ENCODE results near the gene PAX7. TPM values are rescaled to one million over a fixed set of nuclear protein-coding genes. Genes with fewer than 3 reads are reported as not detected.

Gene PAX7
- total RNA-seq, 1 experiment from 2014 or later: 0.15 TPM

DNA sequence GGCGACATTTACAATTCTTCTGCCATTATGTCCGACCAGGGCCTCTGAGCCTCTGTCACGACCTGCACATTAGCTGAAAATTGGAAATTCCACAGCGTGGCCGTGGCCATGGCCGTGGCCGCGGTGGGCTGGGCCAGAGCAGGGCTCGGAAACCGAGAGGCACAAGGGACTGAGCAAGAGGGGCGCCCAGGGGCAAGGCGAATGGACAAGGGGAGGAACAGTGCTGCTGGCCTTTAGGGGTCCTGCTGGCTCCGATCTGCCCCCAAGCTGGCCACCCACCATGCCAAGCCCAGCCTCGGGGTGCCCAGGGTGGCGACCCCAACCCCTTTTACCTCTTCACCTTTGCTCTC is 153.8 kb downstream of the PAX7 start:
- Histone ChIP-seq H2BK15ac (ENCODE audit: low read depth, low read length) (no peak overlapping the region), H3K4ac (ENCODE audit: low read depth, low read length) (no peak overlapping the region), H3K14ac (ENCODE audit: insufficient read depth, low read length) (no peak overlapping the region), H2BK5ac (ENCODE audit: insufficient read length, low read length) (no peak overlapping the region), H4K20me1 (ENCODE audit: control insufficient read depth, insufficient read depth, insufficient read length) (no peaks in the 10 kb centered on the region), H4K91ac (ENCODE audit: insufficient read length, low read depth, low read length) (no peak overlapping the region), H4K8ac (replicated peaks; ENCODE audit: insufficient read length, low read depth, low read length) (no peak overlapping the region), H2BK12ac (ENCODE audit: insufficient read length, low read depth, low read length) (no peak overlapping the region), H3K27ac (ENCODE audit: insufficient read length, low read depth, low read length) (no peak overlapping the region), H3K23me2 (ENCODE audit: insufficient read length, low read depth, low read length, poor library complexity, severe bottlenecking) (peaks cover 4% of the 10 kb centered on the region), H2AK5ac (ENCODE audit: insufficient read length, low read length) (no peak overlapping the region), H3K27me3 (ENCODE audit: insufficient read depth, low read length) (no peaks in the 10 kb centered on the region; the same call in 1 of the 2 replicates), H3K23ac (ENCODE audit: insufficient read length, low read depth, low read length) (no peak overlapping the region), H3K56ac (ENCODE audit: insufficient read length, low read depth, low read length) (no peak overlapping the region), H2BK20ac (ENCODE audit: low read depth, low read length, poor library complexity, severe bottlenecking) (no peak overlapping the region), H3K4me1 (ENCODE audit: insufficient read depth, low read length) (peaks cover 6% of the 10 kb centered on the region), H3K9ac (ENCODE audit: extremely low read depth, insufficient read length, low read length) (no peak overlapping the region), H4K5ac (ENCODE audit: insufficient read length, low read depth, low read length) (no peak overlapping the region), H3K79me1 (ENCODE audit: insufficient read depth, low read depth, low read length, poor library complexity, severe bottlenecking) (no peaks in the 10 kb centered on the region), H2AFZ (ENCODE audit: low read length) (no peak overlapping the region), H3K4me2 (ENCODE audit: insufficient read depth, insufficient read length, low read length) (peak overlapping the region; percentile 72), H3K18ac (ENCODE audit: insufficient read length, low read depth, low read length) (no peak overlapping the region), H3K9me3 (ENCODE audit: control insufficient read depth, low read depth, low read length) (no peaks in the 10 kb centered on the region), H3K79me2 (ENCODE audit: insufficient read depth, low read length) (no peaks in the 10 kb centered on the region), H2BK120ac (ENCODE audit: low read depth, low read length, poor library complexity, severe bottlenecking) (no peak overlapping the region), H3T11ph (ENCODE audit: low read length) (no peak overlapping the region)
- DNase-seq: no peak
- H3K9me3 Mint-ChIP-seq: 0 out of 5 replicates have a peak, but pooled peaks cover 0 to 3% of the 10 kb centered on the region in 2 experiments
- H3K36me3 Mint-ChIP-seq (ENCODE audit: insufficient read depth in 1 of 3, low read depth in 3 of 3): no peaks in the 10 kb centered on the region
- TF ChIP-seq, protein P1, sequence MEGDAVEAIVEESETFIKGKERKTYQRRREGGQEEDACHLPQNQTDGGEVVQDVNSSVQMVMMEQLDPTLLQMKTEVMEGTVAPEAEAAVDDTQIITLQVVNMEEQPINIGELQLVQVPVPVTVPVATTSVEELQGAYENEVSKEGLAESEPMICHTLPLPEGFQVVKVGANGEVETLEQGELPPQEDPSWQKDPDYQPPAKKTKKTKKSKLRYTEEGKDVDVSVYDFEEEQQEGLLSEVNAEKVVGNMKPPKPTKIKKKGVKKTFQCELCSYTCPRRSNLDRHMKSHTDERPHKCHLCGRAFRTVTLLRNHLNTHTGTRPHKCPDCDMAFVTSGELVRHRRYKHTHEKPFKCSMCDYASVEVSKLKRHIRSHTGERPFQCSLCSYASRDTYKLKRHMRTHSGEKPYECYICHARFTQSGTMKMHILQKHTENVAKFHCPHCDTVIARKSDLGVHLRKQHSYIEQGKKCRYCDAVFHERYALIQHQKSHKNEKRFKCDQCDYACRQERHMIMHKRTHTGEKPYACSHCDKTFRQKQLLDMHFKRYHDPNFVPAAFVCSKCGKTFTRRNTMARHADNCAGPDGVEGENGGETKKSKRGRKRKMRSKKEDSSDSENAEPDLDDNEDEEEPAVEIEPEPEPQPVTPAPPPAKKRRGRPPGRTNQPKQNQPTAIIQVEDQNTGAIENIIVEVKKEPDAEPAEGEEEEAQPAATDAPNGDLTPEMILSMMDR (conservative IDR thresholded peaks at IDR 0.05): no peak
- peaks cover 24% of the 10 kb centered on the region for H3K27me3 Mint-ChIP-seq (ENCODE audit: low read depth)
- peak overlapping the region; percentile 71 to 72 for H3K4me3 Mint-ChIP-seq
- peaks cover 27 to 43% of the 10 kb centered on the region in 2 experiments for H3K4me1 Mint-ChIP-seq
- WGBS (ENCODE audit: extremely low coverage, insufficient read length, low lambda C conversion rate): no CpG with 5 or more reads among the region's 15 CpGs
- H3K27ac Mint-ChIP-seq: no peak overlapping the region

Data from H9 (cell line).